Suprapubic skin (tissue), 3 donors: Measurements from ENCODE around the gene NSG1.

ENCODE experiments used
- EP300 ChIP-seq: sonication (generic); formaldehyde crosslinking; IDR thresholded peaks from one replicate; pipeline ENCODE4 v1.6.1; 2017; ENCODE audit warnings: antibody characterized with exemption
- POLR2A ChIP-seq, 2 donors: fragments of 450-650 bp; IDR thresholded peaks; one replicate each; pipeline ENCODE4 v1.6.1; 2017; ENCODE audit warnings: antibody characterized with exemption in 2 of 2, mild to moderate bottlenecking in 2 of 2, moderate library complexity in 2 of 2
- TF ChIP-seq, protein P1 (sequence below), 2 donors: fragments of 200-600 bp in 1 of 2; fragments of 450-650 bp in 1 of 2; sonication (generic) in 1 of 2; IDR thresholded peaks; one replicate each; pipeline ENCODE4 v1.5.1; 2016 to 2019; ENCODE audit warnings: antibody characterized with exemption in 2 of 2, mild to moderate bottlenecking in 1 of 2, moderate library complexity in 1 of 2

DNA sequence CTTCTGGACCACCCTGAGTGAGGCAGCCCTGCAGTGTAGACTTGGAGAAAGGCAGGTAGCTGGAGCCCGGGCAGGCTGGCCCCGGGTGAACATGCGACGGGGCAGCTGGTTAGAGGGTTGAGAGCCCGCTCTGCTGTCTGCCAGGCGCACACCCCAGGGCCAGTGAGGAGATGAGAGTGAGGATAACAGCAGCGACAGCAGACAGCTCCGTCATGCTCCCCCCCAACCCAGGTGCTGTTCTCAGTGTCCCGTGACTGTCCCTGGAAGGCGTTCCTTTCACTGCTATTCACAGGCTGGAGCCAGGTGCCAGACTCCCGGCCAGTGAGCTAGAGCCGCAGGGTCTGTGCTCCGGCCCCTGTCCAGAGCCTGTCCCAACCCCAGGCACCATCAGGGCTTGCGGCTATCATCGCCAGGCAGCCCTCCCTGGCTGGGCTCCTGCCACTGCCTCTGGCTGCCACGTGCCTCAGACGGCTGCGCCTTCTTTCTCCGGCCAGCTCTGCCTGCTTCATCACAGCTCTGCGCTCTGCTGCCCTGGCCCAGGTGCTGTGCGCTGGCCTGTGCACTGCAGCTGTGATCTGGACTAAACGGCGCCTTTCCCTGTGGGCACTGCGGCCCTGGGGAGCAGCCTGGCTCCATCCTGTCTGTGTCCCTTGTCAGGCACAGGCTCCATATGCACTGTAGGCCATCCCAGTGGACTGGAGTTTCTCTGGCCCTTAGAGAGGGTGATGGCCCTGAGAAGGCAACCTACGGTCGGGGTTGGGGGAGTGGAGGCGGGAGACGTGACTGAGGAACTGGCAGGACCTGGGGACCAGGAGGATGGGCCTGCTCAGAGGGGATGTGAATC lies 19.8 kb downstream of the NSG1 start:
- TF ChIP-seq POLR2A (IDR thresholded peaks at IDR 0.05) (no peak), EP300 (no peak)
- TF ChIP-seq, protein P1, sequence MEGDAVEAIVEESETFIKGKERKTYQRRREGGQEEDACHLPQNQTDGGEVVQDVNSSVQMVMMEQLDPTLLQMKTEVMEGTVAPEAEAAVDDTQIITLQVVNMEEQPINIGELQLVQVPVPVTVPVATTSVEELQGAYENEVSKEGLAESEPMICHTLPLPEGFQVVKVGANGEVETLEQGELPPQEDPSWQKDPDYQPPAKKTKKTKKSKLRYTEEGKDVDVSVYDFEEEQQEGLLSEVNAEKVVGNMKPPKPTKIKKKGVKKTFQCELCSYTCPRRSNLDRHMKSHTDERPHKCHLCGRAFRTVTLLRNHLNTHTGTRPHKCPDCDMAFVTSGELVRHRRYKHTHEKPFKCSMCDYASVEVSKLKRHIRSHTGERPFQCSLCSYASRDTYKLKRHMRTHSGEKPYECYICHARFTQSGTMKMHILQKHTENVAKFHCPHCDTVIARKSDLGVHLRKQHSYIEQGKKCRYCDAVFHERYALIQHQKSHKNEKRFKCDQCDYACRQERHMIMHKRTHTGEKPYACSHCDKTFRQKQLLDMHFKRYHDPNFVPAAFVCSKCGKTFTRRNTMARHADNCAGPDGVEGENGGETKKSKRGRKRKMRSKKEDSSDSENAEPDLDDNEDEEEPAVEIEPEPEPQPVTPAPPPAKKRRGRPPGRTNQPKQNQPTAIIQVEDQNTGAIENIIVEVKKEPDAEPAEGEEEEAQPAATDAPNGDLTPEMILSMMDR (IDR thresholded peaks at IDR 0.05), result no peak
